Tibial nerve (tissue), 4 donors: ENCODE measurements around the gene SARM1. TPM values are rescaled to one million over a fixed set of nuclear protein-coding genes. Genes with fewer than 3 reads are reported as not detected.
"Not testable (repeated sequence)": the region's sequence is repeated elsewhere in the genome, so short reads cannot be mapped to it uniquely, and the experiment has no call there.

Experiments used
- DNase-seq, 2 donors: peaks; one replicate each; pipeline ENCODE4 v3.0.0-alpha.2; 2019; ENCODE audit warnings: low spot score in 2 of 2
- H3K27ac ChIP-seq, 4 donors: fragments of 200-600 bp; sonication (generic) in 3 of 4; one replicate each; pipeline ENCODE4 v1.5.1; 2017 to 2019; ENCODE audit warnings: mild to moderate bottlenecking in 1 of 4
- H3K27me3 ChIP-seq, 2 donors: fragments of 200-600 bp; sonication (generic) in 1 of 2; one replicate each; pipeline versions ENCODE4 v1.5.1 to v1.6.0; 2017 to 2019
- H3K36me3 ChIP-seq, 3 donors: fragments of 200-600 bp; sonication (generic); one replicate each; pipeline ENCODE4 v1.5.1; 2018 to 2019
- H3K4me1 ChIP-seq, 4 donors: fragments of 200-600 bp; sonication (generic) in 3 of 4; one replicate each; pipeline ENCODE4 v1.5.1; 2017 to 2019
- H3K4me3 ChIP-seq, 4 donors: fragments of 200-600 bp; sonication (generic) in 3 of 4; one replicate each; pipeline ENCODE4 v1.5.1; 2017 to 2019; ENCODE audit warnings: mild to moderate bottlenecking in 1 of 4, moderate library complexity in 1 of 4
- H3K9me3 ChIP-seq, 4 donors: fragments of 200-600 bp; sonication (generic) in 3 of 4; one replicate each; pipeline ENCODE4 v1.5.1; 2017 to 2019
- CTCF ChIP-seq, 5 experiments: fragments of 200-600 bp in 3 of 5; fragments of 450-650 bp in 2 of 5; sonication (generic) in 3 of 5; IDR thresholded peaks; one replicate each; pipeline ENCODE4 v1.5.1; 2016 to 2019; ENCODE audit warnings: antibody characterized with exemption in 5 of 5, mild to moderate bottlenecking in 3 of 5, moderate library complexity in 2 of 5
- EP300 ChIP-seq, 2 donors: sonication (generic); formaldehyde crosslinking; IDR thresholded peaks; one replicate each; pipeline ENCODE4 v1.6.1; 2017; ENCODE audit warnings: antibody characterized with exemption in 2 of 2, mild to moderate bottlenecking in 1 of 2
- POLR2A ChIP-seq, 2 donors: fragments of 450-650 bp; IDR thresholded peaks; one replicate each; pipeline ENCODE4 v1.6.1; 2017; ENCODE audit warnings: antibody characterized with exemption in 2 of 2, mild to moderate bottlenecking in 2 of 2, moderate library complexity in 2 of 2
- WGBS, 2 donors: methylation state at CpG; one replicate each; pipeline ENCODE4 v1.1.5; 2018; 5-methylcytosine and 5-hydroxymethylcytosine counted together
- total RNA-seq, 4 donors: library from RNA; depleted of rRNA; stranded (reverse); fragments of >200 nt; gene quantifications; one replicate each; pipeline ENCODE4 v1.1.0, GENCODE V29; 2016

SARM1 gene
- total RNA-seq, 4 donors from 2014 or later: 5.4 to 18.6 (median 13.8) TPM

DNA sequence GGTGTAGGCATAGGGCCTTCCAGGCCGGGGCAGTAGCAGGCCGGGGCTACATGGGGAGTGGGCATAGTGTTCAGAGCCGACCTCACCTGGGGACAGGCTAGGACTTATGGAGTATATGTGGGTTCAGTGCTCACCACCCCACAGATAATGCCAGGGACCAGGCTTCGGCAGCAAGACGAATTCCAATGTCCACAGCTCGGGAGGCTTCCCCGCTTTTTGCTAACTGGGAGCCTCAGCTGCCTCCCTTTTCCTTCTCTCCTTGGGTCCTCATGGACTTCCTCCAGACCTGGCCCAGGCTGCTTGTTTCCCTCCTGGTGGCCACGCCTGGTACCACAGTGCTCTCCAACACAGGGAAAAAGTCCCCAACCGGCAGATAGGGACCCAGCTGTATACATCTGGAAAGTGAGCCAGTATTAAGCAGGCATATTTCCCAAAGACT is 54.6 kb downstream of the SARM1 start:
- Histone ChIP-seq H3K27me3 (no peaks in the 10 kb centered on the region), H3K9me3 (no peaks in the 10 kb centered on the region), H3K36me3 (no peaks in the 10 kb centered on the region), H3K4me1 (no peaks in the 10 kb centered on the region), H3K4me3 (no peak overlapping the region), H3K27ac (no peak overlapping the region)
- DNase-seq: no peak
- WGBS, 2 donors: 65 to 74% methylated on average over 9 of the region's 9 CpGs
- no peak for TF ChIP-seq CTCF (IDR thresholded peaks at IDR 0.05)
- no peak for TF ChIP-seq EP300 (IDR thresholded peaks at IDR 0.05)
- no peak for TF ChIP-seq POLR2A (IDR thresholded peaks at IDR 0.05)

DNA sequence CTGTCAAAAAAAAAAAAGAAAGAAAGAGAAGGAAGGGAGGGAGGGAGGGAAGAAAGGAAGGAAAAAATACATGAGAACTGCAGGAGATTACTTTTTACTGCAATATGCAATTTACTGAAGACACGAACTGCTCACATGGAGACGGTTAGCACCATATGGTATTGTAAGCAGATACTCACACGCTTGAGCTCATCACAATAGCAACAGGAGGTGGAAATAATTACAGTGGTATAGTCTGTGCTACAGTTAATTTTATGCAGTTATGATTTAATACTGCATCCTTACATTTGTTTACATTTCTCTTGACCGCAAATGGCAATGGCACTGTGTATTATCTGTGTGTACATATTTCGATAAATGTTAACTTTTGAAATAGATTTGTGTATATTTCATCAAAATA is 55.9 kb downstream of the SARM1 start:
- DNase-seq: no peak
- Histone ChIP-seq H3K4me1 (no peaks in the 10 kb centered on the region), H3K9me3 (no peaks in the 10 kb centered on the region), H3K27ac (no peak overlapping the region), H3K36me3 (no peaks in the 10 kb centered on the region), H3K27me3 (no peaks in the 10 kb centered on the region), H3K4me3 (no peak overlapping the region)
- 72 to 84% methylated on average over 5 of the region's 5 CpGs for WGBS, 2 donors
- TF ChIP-seq POLR2A (IDR thresholded peaks at IDR 0.05) (no peak), CTCF (IDR thresholded peaks at IDR 0.05) (no peak), EP300 (IDR thresholded peaks at IDR 0.05) (no peak)

- H3K27ac ChIP-seq, H3K4me1 ChIP-seq: not testable (repeated sequence)
- WGBS, 2 donors: 72 to 80% methylated on average over 4 of the region's 4 CpGs
Observed at GRCh38 chr17:28427982-28428381, 56.5 kb downstream of the SARM1 start.

GRCh38 chr17:28433721-28434120 is 62.2 kb downstream of the SARM1 start:
- Histone ChIP-seq H3K4me3 (no peak overlapping the region), H3K9me3 (no peaks in the 10 kb centered on the region), H3K36me3 (no peaks in the 10 kb centered on the region), H3K4me1 (no peaks in the 10 kb centered on the region), H3K27ac (no peak overlapping the region), H3K27me3 (no peaks in the 10 kb centered on the region)
- DNase-seq: no peak
- no peak for TF ChIP-seq EP300 (IDR thresholded peaks at IDR 0.05)
- WGBS, 2 donors: 32 to 59% methylated on average over 1 of the region's 1 CpG

More at GRCh38 chr17:28427982-28428381, 56.5 kb downstream of the SARM1 start:
- H3K4me3 ChIP-seq, DNase-seq, H3K27me3 ChIP-seq, H3K9me3 ChIP-seq, H3K36me3 ChIP-seq: not testable (repeated sequence)

GRCh38 chr17:28434326-28434725 is 62.8 kb downstream of the SARM1 start:
- WGBS, 2 donors: 85 to 86% methylated on average over 8 of the region's 8 CpGs
- H3K36me3 ChIP-seq, H3K9me3 ChIP-seq, H3K4me3 ChIP-seq, H3K27me3 ChIP-seq, DNase-seq, H3K4me1 ChIP-seq, H3K27ac ChIP-seq: not testable (repeated sequence)

GRCh38 chr17:28443901-28444638 is 72.6 kb downstream of the SARM1 start:
- TF ChIP-seq EP300 (IDR thresholded peaks at IDR 0.05) (no peak), CTCF (IDR thresholded peaks at IDR 0.05) (no peak), POLR2A (IDR thresholded peaks at IDR 0.05) (no peak)
- H3K9me3 ChIP-seq: peaks cover 0 to 12% (median 0%) of the 10 kb centered on the region in 4 donors
- DNase-seq: no peak
- 89 to 94% methylated on average over 9 of the region's 9 CpGs for WGBS, 2 donors
- H3K4me1 ChIP-seq: no peaks in the 10 kb centered on the region
- H3K27me3 ChIP-seq: no peaks in the 10 kb centered on the region
- H3K27ac ChIP-seq: no peak overlapping the region
- no peaks in the 10 kb centered on the region for H3K36me3 ChIP-seq
- H3K4me3 ChIP-seq: no peak overlapping the region
